ENCODE data around the gene LILRB4.
"Not testable (repeated sequence)": the region's sequence is repeated elsewhere in the genome, so short reads cannot be mapped to it uniquely, and the experiment has no call there.

Gene LILRB4

DNA sequence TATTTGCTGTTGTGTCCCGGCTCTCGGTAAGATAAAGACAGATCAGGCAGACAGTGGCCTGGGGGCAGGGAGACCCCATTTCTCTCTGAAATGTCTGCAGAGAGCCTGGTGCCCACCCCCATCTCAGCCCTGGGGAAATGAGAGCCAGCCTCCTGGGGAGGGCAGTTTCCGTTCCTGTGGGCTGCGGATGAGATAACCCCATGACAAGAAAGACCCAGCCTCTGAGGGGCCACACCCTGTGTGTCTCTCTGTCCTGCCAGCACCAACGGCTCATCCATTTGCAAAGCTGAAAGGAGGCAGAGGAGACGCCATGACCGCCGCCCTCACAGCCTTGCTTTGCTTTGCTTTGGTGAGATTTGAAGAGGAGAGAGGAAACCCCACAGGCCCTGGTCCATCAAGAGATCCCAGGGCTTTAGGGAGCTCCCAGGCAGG, 33.3 kb downstream of the LILRB4 start:
- DNase-seq = no peak

- no peak for DNase-seq
These were observed 34.0 kb downstream of the LILRB4 start for GRCh38 chr19:54696766-54697165.

DNA sequence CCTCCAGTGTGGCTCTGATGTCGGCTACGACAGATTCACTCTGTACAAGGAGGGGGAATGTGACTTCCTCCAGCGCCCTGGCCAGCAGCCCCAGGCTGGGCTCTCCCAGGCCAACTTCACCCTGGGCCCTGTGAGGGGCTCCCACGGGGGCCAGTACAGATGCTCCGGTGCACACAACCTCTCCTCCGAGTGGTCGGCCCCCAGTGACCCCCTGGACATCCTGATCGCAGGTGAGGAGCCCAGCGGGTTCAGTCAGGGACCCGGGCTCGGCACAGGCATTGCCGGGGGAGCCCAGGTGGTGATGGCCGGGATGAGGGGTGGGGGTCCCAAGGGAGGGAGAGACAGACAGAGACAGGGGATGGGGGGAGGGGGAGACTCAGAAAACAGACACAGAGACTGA, 34.9 kb downstream of the LILRB4 start:
- not testable (repeated sequence) for DNase-seq

GRCh38 chr19:54704928-54705327, 42.1 kb downstream of the LILRB4 start:
- DNase-seq = no peak

- no peak for DNase-seq
These were observed 45.2 kb downstream of the LILRB4 start for GRCh38 chr19:54707962-54708361.

GRCh38 chr19:54708781-54709180, 46.0 kb downstream of the LILRB4 start:
- no peak for DNase-seq

GRCh38 chr19:54709212-54709948, 46.6 kb downstream of the LILRB4 start:
- no peak for DNase-seq

DNA sequence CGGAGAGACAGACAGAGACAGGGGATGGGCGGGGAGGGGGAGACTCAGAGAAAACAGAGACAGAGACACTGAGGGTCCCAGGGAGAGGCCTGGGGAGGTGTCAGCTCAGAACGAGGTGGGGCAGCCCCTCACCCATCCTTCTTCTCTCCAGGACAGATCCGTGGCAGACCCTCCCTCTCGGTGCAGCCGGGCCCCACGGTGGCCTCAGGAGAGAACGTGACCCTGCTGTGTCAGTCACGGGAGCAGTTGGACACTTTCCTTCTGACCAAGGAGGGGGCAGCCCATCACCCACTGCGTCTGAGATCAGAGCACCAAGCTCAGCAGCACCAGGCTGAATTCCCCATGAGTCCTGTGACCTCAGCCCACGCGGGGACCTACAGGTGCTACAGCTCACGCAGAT, 47.2 kb downstream of the LILRB4 start:
- DNase-seq = not testable (repeated sequence)

Data from fibroblast of skin of abdomen (primary cell).